CD8-positive, alpha-beta memory T cell (primary cell): ENCODE data around the gene HS3ST3B1. TPM values are rescaled to one million over a fixed set of nuclear protein-coding genes. Genes with fewer than 3 reads are reported as not detected.

Experiments used
- CTCF ChIA-PET: fragments of 350-600 bp; sonication (Branson Sonifier 250); formaldehyde crosslinking; loops from one replicate; lab custom pipeline; 2021; ENCODE audit warnings: antibody characterized with exemption; lab: Charles Lee
- POLR2A ChIA-PET: fragments of 350-600 bp; sonication (Branson Sonifier 250); formaldehyde crosslinking; loops from one replicate; lab custom pipeline; 2021; ENCODE audit warnings: antibody characterized with exemption; lab: Charles Lee
- DNase-seq, 5 donors: peaks; one replicate each; pipeline versions ENCODE4 v3.0.0 to v3.0.0-alpha.2; 2020 to 2022; ENCODE audit warnings: mixed read lengths in 1 of 5
- H3K27ac ChIP-seq: one replicate; pipeline ENCODE4 v1.7.0; 2013; ENCODE audit warnings: low read depth, mild to moderate bottlenecking, low read length, moderate library complexity
- H3K27me3 ChIP-seq: 2 replicates; pipeline ENCODE4 v1.7.0; 2013; ENCODE audit warnings: low read length, mild to moderate bottlenecking; ENCODE audit not compliant: insufficient read depth, poor library complexity, severe bottlenecking
- H3K36me3 ChIP-seq: 2 replicates; pipeline ENCODE4 v1.7.0; 2013; ENCODE audit warnings: mild to moderate bottlenecking, low read length, moderate library complexity; ENCODE audit not compliant: insufficient read depth
- H3K4me1 ChIP-seq: 2 replicates; pipeline ENCODE4 v1.7.0; 2013; ENCODE audit warnings: mild to moderate bottlenecking, low read length, moderate library complexity; ENCODE audit not compliant: insufficient read depth
- H3K4me3 ChIP-seq: 2 replicates; pipeline ENCODE4 v1.7.0; 2013; ENCODE audit warnings: mild to moderate bottlenecking, low read length
- H3K9me3 ChIP-seq: 2 replicates; pipeline ENCODE4 v1.7.0; 2013; ENCODE audit warnings: mild to moderate bottlenecking, low read length
- H3K27ac Mint-ChIP-seq, 8 donors: one replicate each; pipeline ENCODE4 v1.8.0; 2020 to 2021; ENCODE audit warnings: mixed read lengths in 8 of 8, mild to moderate bottlenecking in 6 of 8, inconsistent platforms in 3 of 8, moderate library complexity in 3 of 8
- H3K27me3 Mint-ChIP-seq, 2 donors: one replicate each; pipeline ENCODE4 v1.8.0; 2020 to 2021; ENCODE audit warnings: mixed read lengths in 2 of 2, mild to moderate bottlenecking in 1 of 2, moderate library complexity in 1 of 2
- H3K36me3 Mint-ChIP-seq, 3 donors: one replicate each; pipeline ENCODE4 v1.8.0; 2020 to 2021; ENCODE audit warnings: mixed read lengths in 3 of 3, inconsistent platforms in 1 of 3, mild to moderate bottlenecking in 1 of 3
- H3K4me1 Mint-ChIP-seq, 3 donors: one replicate each; pipeline ENCODE4 v1.8.0; 2020 to 2021; ENCODE audit warnings: mixed read lengths in 3 of 3, inconsistent platforms in 1 of 3, mild to moderate bottlenecking in 1 of 3
- H3K4me3 Mint-ChIP-seq, 7 donors: one replicate each; pipeline ENCODE4 v1.8.0; 2020 to 2021; ENCODE audit warnings: mixed read lengths in 7 of 7, mild to moderate bottlenecking in 6 of 7, moderate library complexity in 4 of 7, inconsistent platforms in 2 of 7
- H3K9me3 Mint-ChIP-seq, 5 donors: one replicate each; pipeline ENCODE4 v1.8.0; 2020 to 2022; ENCODE audit warnings: mixed read lengths in 5 of 5, mild to moderate bottlenecking in 3 of 5, moderate library complexity in 2 of 5, inconsistent platforms in 1 of 5
- polyA plus RNA-seq: library from polyadenylated mRNA; unstranded; fragments of 300-500 nt; fragmentation: Illumina TruSeq; gene quantifications from one replicate; pipeline ENCODE4 v1.2.3, GENCODE V29; 2021
- total RNA-seq, 2 experiments: library from RNA; stranded (reverse); gene quantifications; one replicate each; pipeline ENCODE4 v1.2.3, GENCODE V29; 2021

HS3ST3B1 gene
- 1 to 10 TPM; 5.5 to 6.0 TPM for total RNA-seq
- polyA plus RNA-seq, result 11.0 TPM

DNA sequence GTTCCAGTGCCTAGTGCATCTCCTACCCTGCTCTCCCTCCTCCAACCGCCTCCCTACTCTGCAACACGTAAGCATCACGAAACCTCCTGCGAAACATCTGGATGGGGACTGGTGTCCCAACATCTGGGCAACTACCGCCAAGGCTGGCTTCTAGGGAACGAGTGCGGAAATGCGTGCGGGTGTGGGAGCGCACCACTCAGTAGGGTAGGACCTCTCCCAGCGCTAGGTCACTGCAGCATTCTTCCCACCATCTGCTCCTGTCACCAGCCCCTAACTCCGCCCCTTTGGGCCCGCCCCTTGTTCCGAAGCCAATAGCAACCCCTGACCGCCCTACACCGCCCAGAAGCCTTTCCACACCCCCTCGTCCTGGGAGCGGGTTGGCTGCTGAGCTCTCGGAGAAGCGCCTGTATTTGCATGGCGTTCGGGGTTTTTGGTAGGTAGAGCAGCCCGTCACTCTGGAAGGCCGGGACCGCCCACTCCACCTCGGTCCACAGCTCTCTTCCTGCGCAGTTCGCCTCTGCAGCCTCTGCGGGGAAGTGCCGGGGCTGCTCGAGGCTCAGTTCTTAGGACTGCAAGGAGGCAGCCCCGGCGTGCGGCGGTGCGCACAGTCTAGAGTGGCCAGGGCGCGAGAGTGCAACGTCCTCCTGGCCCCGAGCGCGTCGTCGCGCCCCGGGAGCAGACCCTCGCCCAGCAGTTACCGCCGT is at the start of gene HS3ST3B1:
TSS of gene HS3ST3B1 (plus strand) at position 507 of the 704 bp plus-strand sequence. CDS start 438 bp downstream, outside the sequence.
- H3K4me1 ChIP-seq, result peaks cover 56% of the 10 kb centered on the region
- peaks cover 0 to 3% (median 0%) of the 10 kb centered on the region in 5 donors for H3K9me3 Mint-ChIP-seq
- peaks cover 25 to 35% of the 10 kb centered on the region in 2 donors for H3K27me3 Mint-ChIP-seq
- peak within 1 kb of the TSS; percentile 82 for H3K27ac ChIP-seq
- H3K4me3 ChIP-seq, result peak within 1 kb of the TSS; percentile 94
- H3K27me3 ChIP-seq, result peaks cover 22% of the 10 kb centered on the region
- no peaks in the 10 kb centered on the region for H3K36me3 ChIP-seq
- POLR2A ChIA-PET, result interaction anchor here (0.5 to 2.4 kb wide), 11 partner anchors 9 to 1283 kb away, joined by 3 to 9 read pairs (median 6); partner anchors contain the start of genes COX10 and ELAC2
- no peaks in the 10 kb centered on the region for H3K9me3 ChIP-seq
- H3K4me1 Mint-ChIP-seq, result peaks cover 61 to 74% (median 69%) of the 10 kb centered on the region in 3 donors
- peak; percentile 97 to 99 (median 99) for DNase-seq
- peak within 1 kb of the TSS; percentile 92 to 98 (median 96) for H3K4me3 Mint-ChIP-seq
- peak within 1 kb of the TSS; percentile 81 to 98 (median 92) for H3K27ac Mint-ChIP-seq
- H3K36me3 Mint-ChIP-seq, result peaks cover 0 to 15% (median 0%) of the 10 kb centered on the region in 3 donors
- CTCF ChIA-PET, result interaction anchor here (0.7 to 5.0 kb wide), 19 partner anchors 23 to 1276 kb away, joined by 3 to 34 read pairs (median 5); no protein-coding TSS in a partner anchor

DNA sequence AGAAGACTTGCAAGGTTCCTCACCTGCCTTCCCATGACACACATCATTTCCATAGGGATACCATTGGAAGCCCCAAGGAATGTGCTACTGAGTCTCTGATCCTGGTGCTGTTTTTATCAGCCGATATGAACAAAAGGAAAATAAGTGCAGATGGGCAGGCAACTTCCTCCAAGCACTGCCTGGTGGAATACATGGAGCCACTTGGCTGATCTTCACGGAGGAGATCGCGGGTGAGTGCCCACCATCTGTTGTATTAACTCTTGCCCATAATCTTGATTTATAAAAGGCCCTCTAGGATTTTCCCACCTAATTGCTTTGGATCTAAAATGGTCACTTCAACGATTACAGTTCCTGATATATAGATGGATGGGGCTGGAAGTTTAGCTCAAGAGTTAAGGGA is 39.5 kb upstream of the HS3ST3B1 start:
- H3K4me3 Mint-ChIP-seq, result no peak overlapping the region
- no peaks in the 10 kb centered on the region for H3K4me1 ChIP-seq
- H3K27me3 Mint-ChIP-seq, result peaks cover 3 to 5% of the 10 kb centered on the region in 2 donors
- CTCF ChIA-PET, result interaction anchor here (0.5 kb wide), 1 partner anchor 674 kb away, joined by 4 read pairs; no protein-coding TSS in a partner anchor
- DNase-seq, result no peak
- H3K9me3 ChIP-seq, result no peaks in the 10 kb centered on the region
- no peak overlapping the region for H3K27ac Mint-ChIP-seq
- no peaks in the 10 kb centered on the region for H3K36me3 ChIP-seq
- POLR2A ChIA-PET, result no interaction called here
- no peaks in the 10 kb centered on the region for H3K4me1 Mint-ChIP-seq
- H3K4me3 ChIP-seq, result no peak overlapping the region
- no peak overlapping the region for H3K27ac ChIP-seq
- peaks cover 0 to 3% (median 2%) of the 10 kb centered on the region in 3 donors for H3K36me3 Mint-ChIP-seq
- peaks cover 0 to 3% (median 0%) of the 10 kb centered on the region in 5 donors for H3K9me3 Mint-ChIP-seq
- H3K27me3 ChIP-seq, result no peaks in the 10 kb centered on the region

DNA sequence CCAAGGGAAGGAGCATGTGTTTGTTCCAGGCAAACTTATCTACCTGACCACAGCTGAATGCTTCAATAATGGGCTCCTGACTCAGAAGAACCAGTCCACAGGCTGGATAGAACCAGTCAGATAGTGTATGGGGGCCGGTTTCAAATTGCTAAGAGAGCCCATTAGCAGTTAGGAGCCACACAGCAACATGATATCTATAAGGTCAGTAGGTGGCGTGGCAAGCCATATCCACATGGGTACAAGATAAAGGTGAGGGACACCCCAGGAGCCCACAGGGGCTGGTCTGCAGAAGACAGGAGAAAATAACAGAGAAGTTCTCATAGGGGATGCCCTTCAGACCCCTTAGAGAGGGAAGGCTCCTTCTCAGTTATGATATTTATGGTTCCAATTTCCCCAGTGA is 32.6 kb upstream of the HS3ST3B1 start:
- Mint-ChIP-seq H3K4me3 (no peak overlapping the region), H3K9me3 (no peaks in the 10 kb centered on the region), H3K27me3 (peaks cover 0 to 2% of the 10 kb centered on the region in 2 donors), H3K4me1 (no peaks in the 10 kb centered on the region), H3K27ac (no peak overlapping the region), H3K36me3 (no peaks in the 10 kb centered on the region)
- Histone ChIP-seq H3K27ac (no peak overlapping the region), H3K27me3 (no peaks in the 10 kb centered on the region), H3K4me1 (no peaks in the 10 kb centered on the region), H3K36me3 (no peaks in the 10 kb centered on the region), H3K4me3 (no peak overlapping the region), H3K9me3 (no peaks in the 10 kb centered on the region)
- CTCF ChIA-PET, result no interaction called here
- no peak for DNase-seq
- POLR2A ChIA-PET, result no interaction called here

DNA sequence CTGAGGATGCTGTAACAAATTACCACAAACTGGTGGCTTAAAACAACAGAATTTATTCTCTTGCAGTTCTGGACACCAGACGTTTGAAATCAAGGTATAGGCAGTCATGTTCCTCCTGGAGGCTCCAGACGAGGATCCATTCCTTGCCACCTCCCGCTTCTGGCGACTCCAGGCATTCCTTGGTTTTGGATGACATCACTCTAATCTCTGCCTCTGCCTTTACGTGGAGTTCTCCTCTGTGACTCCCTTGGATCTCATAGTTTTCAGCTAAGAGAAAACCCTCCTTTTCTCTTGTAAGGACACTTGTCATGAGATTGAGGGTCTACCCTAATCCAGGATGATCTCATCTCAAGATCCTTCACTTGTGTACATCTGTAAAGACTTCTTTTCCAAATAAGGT is 31.4 kb upstream of the HS3ST3B1 start:
- DNase-seq, result no peak
- Histone ChIP-seq H3K27me3 (no peaks in the 10 kb centered on the region), H3K27ac (no peak overlapping the region), H3K9me3 (no peaks in the 10 kb centered on the region), H3K4me3 (no peak overlapping the region), H3K36me3 (no peaks in the 10 kb centered on the region), H3K4me1 (no peaks in the 10 kb centered on the region)
- peaks cover 0 to under 1% (median 0%) of the 10 kb centered on the region in 5 donors for H3K9me3 Mint-ChIP-seq
- POLR2A ChIA-PET, result no interaction called here
- CTCF ChIA-PET, result no interaction called here
- H3K27me3 Mint-ChIP-seq, result no peaks in the 10 kb centered on the region
- H3K27ac Mint-ChIP-seq, result peak overlapping the region in 1 of 8 donors; percentile 7
- no peaks in the 10 kb centered on the region for H3K36me3 Mint-ChIP-seq
- H3K4me3 Mint-ChIP-seq, result no peak overlapping the region
- H3K4me1 Mint-ChIP-seq, result no peaks in the 10 kb centered on the region

DNA sequence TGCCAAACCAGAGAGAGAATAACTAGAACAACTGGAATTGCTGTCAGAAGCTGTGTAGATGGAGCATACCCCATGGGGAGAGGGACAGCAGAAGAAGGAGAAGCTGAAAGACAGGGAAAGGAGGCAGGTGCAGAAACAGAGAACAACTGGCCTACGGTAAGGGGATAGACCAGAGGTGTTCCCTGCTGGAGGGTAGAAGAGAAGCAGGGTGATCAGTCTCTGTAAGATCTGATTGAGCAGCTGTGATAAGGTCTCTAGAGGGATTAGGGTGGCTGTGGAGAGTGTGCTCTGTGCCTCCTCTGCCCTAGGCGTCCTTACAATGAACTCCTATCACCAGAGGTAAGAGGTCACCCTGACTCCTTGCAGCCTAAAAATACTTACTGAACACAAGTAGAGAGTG is 30.4 kb upstream of the HS3ST3B1 start:
- H3K4me1 ChIP-seq, result no peaks in the 10 kb centered on the region
- peak overlapping the region in 1 of 8 donors; percentile 94 for H3K27ac Mint-ChIP-seq
- H3K36me3 ChIP-seq, result no peaks in the 10 kb centered on the region
- H3K4me3 Mint-ChIP-seq, result no peak overlapping the region
- H3K27ac ChIP-seq, result no peak overlapping the region
- H3K4me3 ChIP-seq, result no peak overlapping the region
- ChIA-PET CTCF (no interaction called here), POLR2A (no interaction called here)
- H3K9me3 Mint-ChIP-seq, result peaks cover 0 to 3% (median 0%) of the 10 kb centered on the region in 5 donors
- H3K36me3 Mint-ChIP-seq, result peaks cover 0 to 2% (median under 1%) of the 10 kb centered on the region in 3 donors
- no peaks in the 10 kb centered on the region for H3K9me3 ChIP-seq
- H3K27me3 ChIP-seq, result no peaks in the 10 kb centered on the region
- H3K27me3 Mint-ChIP-seq, result peaks cover 0 to under 1% of the 10 kb centered on the region in 2 donors
- H3K4me1 Mint-ChIP-seq, result no peaks in the 10 kb centered on the region
- DNase-seq, result no peak

DNA sequence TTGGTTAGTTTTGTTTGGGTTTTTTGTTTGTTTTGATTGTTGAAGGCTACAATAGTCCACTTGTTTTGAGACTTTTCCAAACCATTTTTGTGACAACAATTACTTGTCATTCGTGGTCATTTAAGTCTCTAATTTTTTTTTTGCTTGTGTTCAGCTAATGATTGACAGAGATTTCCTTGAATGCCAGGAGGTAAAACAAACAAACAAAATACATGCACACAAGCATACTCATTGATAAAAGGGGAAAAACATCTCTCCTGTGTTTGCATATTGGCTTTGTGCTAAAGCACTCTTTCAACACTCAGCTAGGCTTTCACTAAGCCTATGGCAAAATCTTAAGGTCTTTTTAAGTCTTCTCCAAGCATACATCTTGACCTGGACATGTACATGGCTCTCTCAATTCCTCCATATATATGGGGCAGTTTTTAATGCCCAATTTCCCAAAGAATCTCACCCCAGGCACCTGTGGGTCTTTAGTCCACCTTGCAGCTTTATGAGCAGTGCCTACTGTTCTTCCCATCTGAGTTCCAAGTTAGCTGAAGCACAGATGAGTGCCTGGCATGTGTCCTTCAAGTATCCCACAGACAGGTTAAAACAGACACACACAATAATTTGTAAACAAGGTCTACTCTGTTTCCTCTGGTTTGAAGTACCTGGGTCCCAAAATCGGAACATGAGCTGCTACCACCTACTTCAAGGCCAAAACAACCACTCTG is 24.2 kb upstream of the HS3ST3B1 start:
- H3K4me1 Mint-ChIP-seq, result no peaks in the 10 kb centered on the region
- Histone ChIP-seq H3K27me3 (no peaks in the 10 kb centered on the region), H3K9me3 (no peaks in the 10 kb centered on the region), H3K4me3 (no peak overlapping the region), H3K27ac (no peak overlapping the region), H3K36me3 (no peaks in the 10 kb centered on the region), H3K4me1 (no peaks in the 10 kb centered on the region)
- H3K4me3 Mint-ChIP-seq, result no peak overlapping the region
- H3K9me3 Mint-ChIP-seq, result peaks cover 0 to 3% (median 0%) of the 10 kb centered on the region in 5 donors
- no peak for DNase-seq
- ChIA-PET POLR2A (no interaction called here), CTCF (interaction anchor here (1.0 kb wide), 1 partner anchor 21 kb away, joined by 3 read pairs; no protein-coding TSS in a partner anchor)
- peaks cover 5 to 34% of the 10 kb centered on the region in 2 donors for H3K27me3 Mint-ChIP-seq
- peak overlapping the region in 1 of 8 donors; percentile 58 for H3K27ac Mint-ChIP-seq
- peaks cover 0 to 20% (median 5%) of the 10 kb centered on the region in 3 donors for H3K36me3 Mint-ChIP-seq

DNA sequence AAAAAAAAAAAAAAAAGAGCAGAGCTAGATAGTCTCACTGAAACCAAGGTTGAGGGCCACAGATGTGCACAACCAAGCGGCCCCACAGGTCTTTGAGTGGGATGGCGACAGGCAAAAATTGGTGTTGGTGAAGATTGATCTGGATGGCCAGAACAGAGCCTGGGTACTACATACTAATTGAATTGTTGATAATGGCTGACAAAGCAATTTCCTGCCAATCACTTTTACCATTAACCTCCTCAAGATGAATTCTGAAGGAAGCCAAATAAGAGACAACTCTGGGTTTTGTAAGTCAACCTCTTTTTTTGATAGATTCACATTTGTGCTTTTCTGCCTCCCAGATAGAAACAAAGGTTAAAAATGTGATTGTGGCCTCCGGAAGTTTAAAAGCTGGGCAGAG is 19.4 kb upstream of the HS3ST3B1 start:
- peak overlapping the region in 1 of 7 donors; percentile 71 for H3K4me3 Mint-ChIP-seq
- ChIA-PET POLR2A (no interaction called here), CTCF (no interaction called here)
- no peak overlapping the region for H3K27ac Mint-ChIP-seq
- H3K27me3 Mint-ChIP-seq, result peaks cover 14 to 64% of the 10 kb centered on the region in 2 donors
- H3K36me3 Mint-ChIP-seq, result peaks cover 0 to 10% (median 0%) of the 10 kb centered on the region in 3 donors
- H3K27ac ChIP-seq, result no peak overlapping the region
- H3K9me3 ChIP-seq, result no peaks in the 10 kb centered on the region
- no peaks in the 10 kb centered on the region for H3K9me3 Mint-ChIP-seq
- H3K4me3 ChIP-seq, result no peak overlapping the region
- no peaks in the 10 kb centered on the region for H3K4me1 ChIP-seq
- H3K4me1 Mint-ChIP-seq, result no peaks in the 10 kb centered on the region
- no peak for DNase-seq
- no peaks in the 10 kb centered on the region for H3K36me3 ChIP-seq
- no peaks in the 10 kb centered on the region for H3K27me3 ChIP-seq

DNA sequence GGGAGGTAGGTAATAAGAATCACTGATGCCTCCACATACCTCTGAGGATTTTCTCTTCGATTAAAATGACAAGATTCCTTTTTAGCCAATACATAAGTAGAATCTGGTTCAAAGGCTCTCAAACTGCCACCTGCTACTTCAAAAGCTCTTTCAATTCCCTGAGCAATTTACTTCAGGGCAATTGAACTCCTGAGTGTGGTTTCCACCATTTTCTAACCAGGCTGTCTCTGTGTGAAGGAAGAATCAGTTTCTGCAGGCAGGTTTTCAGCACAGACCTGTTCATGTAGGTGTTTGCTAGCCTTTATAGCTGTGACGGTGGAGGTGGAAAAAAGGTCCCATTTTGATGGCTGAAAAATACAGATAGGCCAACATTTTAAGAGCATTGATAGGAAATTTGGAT is 18.2 kb upstream of the HS3ST3B1 start:
- Mint-ChIP-seq H3K4me3 (no peak overlapping the region), H3K36me3 (peaks cover 0 to 5% (median 0%) of the 10 kb centered on the region in 3 donors), H3K27ac (no peak overlapping the region), H3K4me1 (no peaks in the 10 kb centered on the region), H3K27me3 (peaks cover 11 to 55% of the 10 kb centered on the region in 2 donors), H3K9me3 (no peaks in the 10 kb centered on the region)
- H3K9me3 ChIP-seq, result no peaks in the 10 kb centered on the region
- no peak overlapping the region for H3K27ac ChIP-seq
- ChIA-PET CTCF (no interaction called here), POLR2A (no interaction called here)
- no peaks in the 10 kb centered on the region for H3K36me3 ChIP-seq
- DNase-seq, result no peak
- no peak overlapping the region for H3K4me3 ChIP-seq
- no peaks in the 10 kb centered on the region for H3K27me3 ChIP-seq
- no peaks in the 10 kb centered on the region for H3K4me1 ChIP-seq
